DOHH2 (cell line): ENCODE results near the gene TLR9.

Source experiments
- CTCF ChIP-seq: fragments of 200-600 bp; sonication (generic); IDR thresholded peaks from one replicate; pipeline ENCODE4 v1.5.1; 2014; ENCODE audit warnings: antibody characterized with exemption, mild to moderate bottlenecking, low read depth, low read length; ENCODE audit not compliant: poor library complexity, severe bottlenecking
- EZH2phosphoT487 ChIP-seq: fragments of 200-600 bp; sonication (generic); IDR thresholded peaks from 2 replicates; pipeline ENCODE4 v1.6.1; 2017; ENCODE audit warnings: borderline replicate concordance, mild to moderate bottlenecking, antibody characterized with exemption, low read length, moderate library complexity, mixed read lengths

- TF ChIP-seq CTCF = no peak
- TF ChIP-seq EZH2phosphoT487 = no peak
Observed at GRCh38 chr3:52229656-52230055, 4.2 kb upstream of the TLR9 start.
